Activated CD8-positive, alpha-beta memory T cell treated with anti-CD3 and anti-CD28 coated beads, Interleukin-2, amount 50 U/mL, for 24 hours (primary cell): ENCODE measurements around the gene SPATA2.
"Not testable (repeated sequence)": the region's sequence is repeated elsewhere in the genome, so short reads cannot be mapped to it uniquely, and the experiment has no call there.

Experiments used
- DNase-seq: peaks from one replicate; pipeline ENCODE4 v3.0.0-alpha.2; 2020; ENCODE audit errors: extremely low read depth

SPATA2 gene

DNA sequence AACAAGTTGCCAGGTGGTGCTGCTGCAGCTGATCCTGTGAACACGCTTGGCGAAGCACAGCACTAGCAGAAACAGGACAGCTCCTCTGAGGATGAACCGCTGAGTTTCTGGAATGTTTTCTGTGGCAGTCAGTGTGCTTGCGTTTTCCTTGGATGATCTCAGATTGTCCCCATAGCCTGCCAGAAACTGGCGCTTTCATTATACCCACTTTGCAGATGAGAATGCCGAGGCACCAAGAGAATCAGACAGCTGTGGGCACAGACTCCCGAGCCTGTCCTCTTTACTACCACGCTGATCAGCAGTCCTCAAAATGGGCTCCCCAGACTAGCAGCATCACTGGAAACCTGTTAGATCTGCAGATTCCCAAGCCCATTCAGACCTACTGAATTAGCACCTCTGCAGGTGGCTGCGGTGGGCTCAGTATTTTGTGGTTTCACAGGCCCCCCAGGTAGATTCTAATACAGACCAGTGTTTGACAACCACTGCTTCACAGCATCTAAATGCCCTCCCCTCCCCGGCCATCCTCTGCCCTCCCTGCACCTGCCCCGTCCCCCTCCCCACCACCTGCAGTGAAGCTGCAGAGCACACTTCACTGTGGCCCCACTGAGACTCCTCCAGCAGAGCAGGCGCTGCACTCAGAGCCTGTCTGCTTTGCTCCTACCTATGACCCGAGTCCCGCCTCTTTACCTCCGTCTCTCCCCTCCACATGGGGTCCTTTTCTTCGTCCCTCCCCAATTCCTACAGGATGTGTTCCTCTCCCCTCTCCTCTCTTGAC, 29.6 kb downstream of the SPATA2 start:
- no peak for DNase-seq

DNA sequence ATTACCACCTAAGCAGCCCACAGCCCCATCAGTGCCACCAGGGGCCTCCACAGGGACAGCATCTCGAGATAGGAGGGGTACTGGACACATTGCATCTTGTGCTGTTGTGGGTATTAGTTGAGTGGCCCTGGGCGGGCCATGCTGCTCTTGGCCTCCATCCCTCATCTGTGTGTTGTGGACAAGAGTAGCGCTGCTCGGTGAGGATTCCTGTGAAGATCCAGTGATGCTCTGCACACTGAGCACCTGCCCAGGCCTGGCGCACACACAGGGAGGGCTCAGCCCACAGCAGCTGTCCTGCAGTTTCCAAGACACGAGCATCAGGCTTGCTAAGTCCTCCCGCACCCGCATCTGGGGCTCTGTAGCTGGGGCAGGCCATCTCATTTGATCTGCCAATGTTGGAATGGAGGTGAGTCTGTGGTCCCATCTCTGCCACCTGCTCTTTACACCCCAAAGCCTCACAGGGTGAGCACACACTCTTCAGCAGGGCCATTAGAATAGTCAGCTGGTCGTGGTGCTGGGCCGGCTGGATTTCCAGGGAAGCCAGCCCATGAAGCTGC, 32.0 kb downstream of the SPATA2 start:
- DNase-seq = no peak

DNA sequence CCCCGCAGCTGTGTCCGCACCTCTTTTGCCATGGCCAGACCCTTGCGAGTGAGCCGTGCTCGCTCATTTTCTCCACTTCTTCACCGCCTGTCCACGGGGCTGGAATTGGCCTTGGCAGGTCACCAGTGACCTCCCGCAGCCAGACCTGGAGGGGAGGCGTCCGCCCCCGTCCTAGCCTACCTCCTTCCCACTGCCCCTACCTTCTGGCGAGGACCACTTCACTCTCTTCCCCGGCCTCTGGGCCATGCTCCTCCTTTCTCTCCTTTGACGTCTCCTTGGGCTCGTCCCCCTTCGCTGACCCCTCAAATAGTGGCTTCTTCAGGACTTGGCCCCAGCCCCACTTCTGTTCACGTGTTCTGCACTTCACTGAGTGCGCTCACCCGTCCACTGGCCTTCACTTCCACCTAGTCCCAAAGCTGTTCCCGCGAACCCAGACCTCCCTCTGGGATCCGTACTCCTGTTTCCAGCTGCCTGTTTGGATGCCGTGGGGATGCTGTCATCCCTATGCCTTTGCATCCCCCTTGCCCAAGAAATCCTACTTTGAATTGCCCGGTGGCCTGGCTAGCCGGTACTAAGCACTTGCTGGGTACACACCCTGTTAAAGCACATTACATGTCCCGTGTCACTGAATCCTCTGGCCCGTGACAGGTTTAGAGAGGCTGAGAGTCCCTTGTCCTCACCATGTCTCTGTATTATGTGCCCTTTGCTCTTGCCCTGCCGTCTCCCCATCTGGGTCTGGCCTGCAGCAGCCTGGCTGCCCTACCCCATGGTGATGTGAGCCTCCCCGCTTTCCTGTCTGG, 33.0 kb downstream of the SPATA2 start:
- DNase-seq = no peak

DNA sequence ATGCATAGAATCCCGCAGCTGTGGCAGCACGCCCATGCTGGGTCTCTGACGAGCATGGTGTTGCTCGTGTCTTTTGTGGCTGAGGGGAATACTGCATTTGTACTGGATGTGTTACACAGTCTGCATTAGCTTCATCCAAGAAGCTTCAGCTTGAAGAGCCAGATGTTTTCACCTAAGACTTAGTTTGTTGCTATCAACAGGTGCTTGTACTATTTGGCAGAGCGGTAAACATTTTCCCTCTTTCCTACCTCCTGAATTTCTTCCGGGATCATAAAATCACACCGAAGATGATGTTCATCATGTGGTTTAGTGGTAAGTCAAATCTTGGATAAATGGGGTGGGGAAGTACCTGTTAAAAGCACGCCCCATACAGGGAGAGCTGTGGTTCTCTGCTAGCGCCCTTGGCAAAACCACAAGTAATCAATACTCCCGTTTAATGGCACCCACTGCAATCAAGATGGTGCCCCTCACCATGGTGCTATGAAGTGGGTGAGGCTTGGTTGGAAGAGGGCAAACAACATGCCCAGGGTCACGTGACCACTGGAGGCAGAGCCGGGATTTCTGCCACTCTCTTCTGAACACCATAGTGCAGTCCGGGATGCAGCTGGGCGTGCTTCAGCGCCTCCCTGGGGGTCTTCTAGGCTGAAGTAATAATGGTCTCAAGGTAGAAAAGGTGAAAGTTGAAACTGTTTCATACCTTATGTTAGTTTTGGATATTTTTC, 34.4 kb downstream of the SPATA2 start:
- DNase-seq = no peak

DNA sequence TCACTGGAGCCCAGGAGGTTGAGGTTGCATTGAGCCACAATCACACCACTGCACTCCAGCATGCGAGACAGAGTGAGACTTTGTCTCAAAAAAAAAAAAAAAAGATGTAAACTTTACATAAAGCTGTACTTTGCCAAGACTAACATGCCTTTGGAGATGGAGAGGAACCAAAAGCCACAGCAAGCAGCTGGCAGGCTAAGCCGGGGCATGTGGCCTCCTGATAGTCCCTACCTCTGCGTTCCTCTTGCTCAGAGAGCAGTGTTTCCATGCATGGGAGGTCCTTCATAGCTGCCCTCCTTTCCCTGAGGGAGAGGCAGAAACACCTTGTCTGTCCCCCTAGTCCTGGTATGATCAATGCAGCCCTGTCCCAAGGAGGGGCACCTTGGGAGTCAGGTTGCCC, 35.2 kb downstream of the SPATA2 start:
- DNase-seq = no peak

DNA sequence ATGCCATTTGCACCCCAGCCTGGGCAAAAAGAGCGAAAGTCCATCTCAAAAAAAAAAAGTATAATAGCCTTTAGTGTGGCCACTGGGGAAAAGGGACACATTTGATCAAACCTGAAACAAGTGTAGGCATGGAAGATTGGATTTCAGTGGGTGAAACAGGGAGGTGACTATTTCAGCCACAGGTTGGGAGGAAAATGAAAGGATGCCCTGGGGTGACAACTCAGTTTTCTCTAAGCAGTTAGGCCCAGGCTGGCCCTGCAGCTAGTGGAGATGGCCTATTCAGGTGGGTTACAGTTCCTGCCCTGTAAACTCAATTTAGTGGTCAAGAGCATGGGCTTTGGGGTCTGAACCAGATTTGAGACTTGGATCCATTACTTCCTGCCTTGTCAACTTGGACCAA, 36.4 kb downstream of the SPATA2 start:
- no peak for DNase-seq

DNA sequence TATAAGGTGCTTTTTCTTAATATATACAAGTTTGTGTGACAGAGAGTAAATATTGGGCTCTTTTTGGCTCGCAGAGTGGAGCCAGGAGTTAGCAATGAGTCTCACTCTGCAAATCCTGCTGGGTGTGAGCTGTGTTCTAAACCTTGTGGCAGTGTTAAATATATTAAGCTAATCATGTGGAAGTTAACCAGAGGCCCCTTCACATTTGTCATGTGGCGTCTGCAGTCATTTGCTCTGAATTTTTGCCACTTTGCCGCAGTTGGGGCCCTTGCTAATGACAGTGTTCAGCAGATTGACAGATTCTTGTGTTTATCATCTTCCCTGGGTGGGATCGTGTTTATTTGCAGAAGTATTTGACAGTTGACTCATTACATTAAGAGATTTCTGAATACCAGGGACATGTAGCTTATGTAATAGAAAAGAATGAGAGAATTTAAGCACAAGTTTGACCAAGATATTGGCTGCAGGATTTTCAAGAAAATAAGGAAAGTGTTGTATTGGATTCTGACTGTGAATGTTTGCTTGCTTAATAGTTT, 37.9 kb downstream of the SPATA2 start:
- no peak for DNase-seq

DNA sequence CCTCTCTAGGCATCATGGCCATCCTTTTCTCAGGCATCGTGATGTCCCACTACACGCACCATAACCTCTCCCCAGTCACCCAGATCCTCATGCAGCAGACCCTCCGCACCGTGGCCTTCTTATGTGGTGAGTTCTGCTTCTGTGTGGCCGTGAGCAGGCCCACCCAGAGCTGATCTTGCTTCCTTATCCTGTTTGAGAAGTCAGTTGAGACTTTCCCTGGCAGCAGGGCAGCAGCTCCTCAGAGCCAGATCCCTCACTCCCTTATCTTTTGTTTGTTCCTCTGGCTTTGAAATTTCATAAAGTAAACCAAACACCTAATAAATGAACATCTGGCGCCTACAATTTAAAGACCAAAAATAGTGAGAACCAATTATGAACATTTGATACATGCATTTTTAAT, 40.6 kb downstream of the SPATA2 start:
- no peak for DNase-seq

DNA sequence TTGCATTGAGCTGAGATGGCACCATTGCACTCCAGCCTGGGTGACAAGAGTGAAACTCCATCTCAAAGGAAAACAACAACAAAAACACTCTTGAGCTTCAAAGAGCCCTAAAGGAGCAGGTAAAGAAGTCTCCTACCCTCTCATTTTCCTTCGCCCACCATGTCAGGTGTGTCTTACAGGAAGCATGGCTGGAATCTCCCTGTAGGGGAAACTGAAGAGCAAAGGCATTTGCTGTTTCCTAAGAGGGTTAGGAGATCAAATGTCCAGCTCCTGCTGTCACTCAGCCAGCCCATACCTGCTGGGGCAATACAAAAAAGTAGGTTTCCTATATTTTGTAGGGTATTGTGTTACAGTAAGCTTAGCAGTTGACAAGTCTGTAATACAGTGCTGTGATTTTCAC, 43.3 kb downstream of the SPATA2 start:
- DNase-seq = no peak

DNA sequence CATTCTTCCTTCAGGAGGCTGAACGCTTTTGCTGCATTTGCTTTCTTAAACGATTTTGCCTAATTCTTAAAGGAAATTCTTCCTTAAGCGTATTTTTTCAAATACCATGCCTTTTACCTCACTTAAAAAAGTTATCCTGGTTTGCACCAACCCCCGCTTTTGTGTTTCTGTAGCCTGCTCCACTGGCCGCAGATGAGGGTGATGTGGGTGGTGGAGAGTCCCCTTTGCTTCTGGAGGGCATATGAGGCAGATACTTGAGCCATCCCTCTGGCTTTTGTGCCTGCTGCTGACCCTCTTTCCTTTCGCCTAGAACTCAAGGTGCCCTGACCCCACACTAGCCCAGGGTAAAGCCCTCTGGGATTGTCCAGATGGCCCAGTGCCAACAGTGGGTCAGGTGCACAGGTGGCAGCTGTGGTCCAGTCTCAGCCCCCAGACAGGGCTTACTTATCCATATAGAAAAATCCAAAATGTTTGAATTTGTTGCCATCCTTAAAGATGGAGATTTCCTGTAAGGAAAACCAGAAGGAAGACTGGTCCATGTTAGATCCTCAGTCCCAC, 43.9 kb downstream of the SPATA2 start:
- DNase-seq = no peak

DNA sequence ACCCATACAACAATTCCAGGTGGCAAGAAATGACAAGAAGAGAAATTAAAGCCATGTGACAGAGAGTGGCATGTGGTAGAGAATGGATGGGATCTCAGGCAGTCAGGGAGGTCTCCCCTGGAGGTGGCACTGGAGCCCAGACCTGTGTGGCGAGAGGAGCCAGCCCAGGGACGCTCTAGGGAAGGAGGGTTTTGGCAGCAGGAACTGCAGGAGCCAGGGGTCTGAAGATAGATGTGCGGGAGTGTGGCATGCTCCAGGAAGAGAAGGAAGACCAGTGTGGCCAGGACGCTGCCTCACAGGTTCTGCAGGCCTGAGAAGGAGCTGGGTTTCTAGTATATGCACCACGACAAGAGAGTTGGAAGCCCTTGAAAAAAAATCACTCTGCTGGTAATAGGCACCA, 45.1 kb downstream of the SPATA2 start:
- no peak for DNase-seq

DNA sequence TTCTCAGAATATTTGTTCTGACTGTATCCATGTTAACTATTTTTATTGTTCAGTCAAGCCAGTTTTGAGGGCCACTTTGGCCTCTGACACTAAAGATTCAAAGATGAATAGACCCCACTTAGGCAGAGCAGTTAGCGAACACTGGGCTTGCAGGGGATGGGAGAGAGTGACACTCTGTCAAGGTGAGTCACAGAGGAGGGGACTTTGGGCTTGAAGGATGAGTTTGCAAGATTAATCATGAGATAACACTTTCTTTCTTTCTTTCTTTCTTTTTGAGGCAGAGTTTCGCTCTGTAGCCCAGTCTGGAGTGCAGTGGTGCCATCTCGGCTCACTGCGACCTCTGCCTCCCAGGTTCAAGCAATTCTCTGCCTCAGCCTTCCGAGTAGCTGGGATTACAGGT, 46.4 kb downstream of the SPATA2 start:
- DNase-seq = no peak

DNA sequence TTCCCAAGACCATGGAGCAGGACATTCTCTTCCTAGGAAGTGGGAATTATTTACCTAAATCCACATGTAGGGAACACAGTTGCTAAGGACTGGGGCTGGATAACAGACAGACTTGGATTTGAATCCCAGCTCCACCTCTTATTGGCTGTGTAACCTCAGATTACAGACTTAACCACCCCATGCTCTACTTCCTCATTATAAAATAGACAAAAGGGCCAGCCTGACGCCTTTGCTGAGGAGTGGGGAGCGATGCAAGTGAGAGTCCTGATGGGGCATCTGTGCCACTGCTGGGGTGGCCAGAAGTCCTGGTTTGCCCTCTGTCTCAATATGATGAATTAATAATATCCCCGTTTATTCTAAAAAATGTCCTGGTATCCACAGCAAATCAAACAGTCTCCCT, 46.8 kb downstream of the SPATA2 start:
- DNase-seq = no peak

DNA sequence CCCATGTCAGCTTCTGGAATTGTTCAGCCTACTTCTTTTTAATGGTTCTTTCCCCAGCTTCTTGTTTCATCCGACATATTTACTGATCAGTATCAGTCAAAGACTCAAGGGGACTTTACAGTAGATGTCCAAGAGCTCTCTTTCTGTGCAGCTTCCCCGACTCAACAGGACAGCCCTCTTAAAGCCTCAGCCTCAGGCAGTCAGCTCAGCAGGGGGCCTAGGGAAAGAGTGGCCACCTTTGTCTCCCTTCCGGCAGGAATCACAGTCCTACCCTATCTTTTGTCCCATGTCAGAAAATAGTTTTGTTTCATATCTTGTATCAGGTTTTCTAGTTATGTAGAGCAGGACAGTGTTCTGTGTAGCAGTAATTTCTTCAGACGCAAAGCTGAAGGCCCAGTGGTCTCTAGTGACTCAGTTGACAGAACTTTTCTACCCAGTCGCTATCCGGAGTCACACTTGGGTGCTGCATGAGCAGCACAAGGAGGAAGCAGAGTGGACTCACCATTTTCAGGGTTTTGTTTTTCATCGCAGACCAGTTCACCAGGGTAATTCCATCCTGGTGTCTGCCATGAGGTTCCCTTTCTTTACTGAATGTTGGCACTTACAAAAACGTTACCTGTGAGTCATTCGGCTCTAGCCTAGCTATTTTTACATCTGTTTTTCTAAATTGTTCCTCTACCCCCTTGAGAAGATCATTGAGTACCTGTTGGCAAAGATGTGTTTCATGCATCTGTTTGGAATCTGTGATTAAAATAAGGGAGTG, 47.7 kb downstream of the SPATA2 start:
- no peak for DNase-seq

DNA sequence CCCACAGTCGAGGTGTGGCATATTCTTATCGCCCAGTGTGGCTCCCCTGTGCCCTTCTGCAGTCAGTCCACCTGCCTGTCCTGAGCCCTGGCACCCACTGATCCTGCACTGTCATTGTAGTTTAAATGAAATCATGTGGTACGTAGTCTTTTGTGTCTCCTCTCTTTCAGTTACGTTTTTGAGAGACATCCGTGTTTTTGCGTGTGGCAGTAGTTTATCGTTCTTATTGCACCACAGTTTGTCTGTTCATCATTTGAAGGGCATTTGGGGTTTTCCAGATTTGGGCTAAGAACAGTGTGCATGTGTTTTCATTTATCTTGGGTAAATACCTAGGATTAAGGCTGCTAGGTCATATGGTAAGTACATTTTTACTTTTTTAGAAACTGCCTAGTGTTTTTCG, 49.3 kb downstream of the SPATA2 start:
- no peak for DNase-seq

DNA sequence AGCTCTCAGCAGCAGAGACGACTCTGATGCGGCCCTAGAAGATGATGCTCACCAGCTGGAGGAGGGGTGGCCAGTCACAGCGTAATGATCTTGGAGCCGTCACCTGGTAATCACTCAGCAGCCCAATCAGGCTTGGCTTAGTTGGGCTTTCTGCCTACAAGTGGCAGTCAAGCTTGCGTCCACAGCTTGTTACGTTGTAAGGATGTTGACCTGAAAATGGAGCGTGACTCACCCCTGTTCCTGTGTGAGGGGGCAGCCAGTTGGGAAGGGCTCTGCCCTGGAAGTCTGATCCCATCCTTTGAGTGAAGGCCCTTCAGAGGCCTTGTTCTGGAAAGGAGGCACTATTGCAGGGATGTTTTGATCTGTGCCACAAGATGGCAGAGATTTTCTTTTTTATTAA, 49.8 kb downstream of the SPATA2 start:
- no peak for DNase-seq

DNA sequence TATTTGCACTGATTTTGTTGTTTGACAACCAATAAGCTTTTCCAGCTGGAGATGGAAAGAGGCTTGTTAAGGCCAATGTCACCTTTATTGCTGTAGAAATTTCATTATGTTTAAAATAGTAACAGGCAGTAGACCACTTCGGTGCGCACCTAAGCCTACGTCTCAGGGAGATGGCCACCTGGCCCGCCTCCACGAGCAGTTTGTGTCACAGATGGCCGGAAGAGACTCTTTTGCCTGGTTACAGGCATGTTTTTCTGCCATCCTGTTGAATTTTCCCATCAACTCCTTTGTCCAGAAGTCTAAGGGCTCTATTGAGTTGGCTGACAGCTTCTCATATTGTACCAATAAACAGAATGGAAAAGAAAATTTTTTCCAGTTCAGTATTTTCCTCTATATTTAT, 51.7 kb downstream of the SPATA2 start:
- no peak for DNase-seq

DNA sequence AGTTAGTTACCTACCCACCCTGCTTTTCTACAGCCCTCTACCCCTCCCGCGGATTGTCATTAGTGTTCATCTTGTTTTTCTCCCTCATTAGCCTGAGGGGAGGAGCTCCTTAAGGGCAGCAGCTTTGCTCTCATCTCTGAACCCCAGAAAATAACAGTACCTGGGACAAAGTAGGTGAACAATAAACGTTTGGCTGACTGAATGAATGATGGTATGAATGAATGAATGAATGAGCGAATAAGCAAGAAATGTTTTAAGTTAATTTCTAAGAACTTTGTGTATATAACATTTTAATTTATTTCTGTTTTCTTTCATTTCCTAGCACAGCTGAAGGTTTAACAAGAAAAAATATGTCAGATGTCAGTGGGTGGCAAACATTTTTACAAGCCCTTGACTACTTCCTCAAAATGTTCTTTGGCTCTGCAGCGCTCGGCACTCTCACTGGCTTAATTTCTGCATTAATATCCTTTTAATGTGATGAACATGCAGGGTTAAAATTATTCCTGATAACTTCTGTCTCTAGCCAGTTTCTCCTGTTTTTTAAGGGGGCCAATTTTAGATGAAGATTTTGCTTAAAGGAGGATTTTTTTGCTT, 52.6 kb downstream of the SPATA2 start:
- no peak for DNase-seq

DNA sequence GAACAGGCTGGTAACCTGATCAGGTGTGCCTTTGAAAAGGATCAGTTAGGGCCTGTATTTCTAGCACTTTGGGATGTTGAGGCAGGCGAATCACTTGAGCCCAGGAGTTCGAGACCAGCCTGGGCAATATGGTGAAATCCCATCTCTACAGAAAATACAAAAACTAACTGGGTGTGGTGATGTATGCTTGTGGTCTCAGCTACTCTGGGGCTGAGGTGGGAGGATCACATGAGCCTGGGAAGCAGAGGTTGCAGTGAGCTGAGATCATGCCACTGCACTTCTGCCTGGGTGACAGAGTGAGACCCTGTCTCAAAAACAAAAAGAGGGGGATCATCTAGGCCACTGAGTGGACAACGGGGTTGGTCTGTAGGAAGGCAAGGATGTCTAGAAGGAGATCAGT, 54.1 kb downstream of the SPATA2 start:
- DNase-seq = not testable (repeated sequence)

DNA sequence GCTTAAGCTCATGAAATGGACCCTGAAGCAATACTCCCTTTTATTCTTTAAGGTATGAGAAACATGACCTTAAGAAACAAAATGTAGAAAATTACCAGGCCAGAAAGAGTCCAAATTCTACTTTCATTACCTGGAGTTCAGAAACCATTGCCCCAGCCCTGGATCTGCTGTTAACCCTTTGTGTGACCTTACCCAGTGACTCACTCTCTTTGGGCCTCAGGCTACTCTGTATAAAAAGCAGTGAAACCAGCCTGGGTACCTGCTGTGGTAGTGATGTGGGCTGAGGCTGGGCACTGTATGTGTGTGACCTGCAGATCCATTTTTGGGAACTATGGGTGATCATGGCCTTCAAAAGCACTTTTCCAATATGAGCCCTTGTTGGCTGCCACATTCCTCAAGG, 55.5 kb downstream of the SPATA2 start:
- no peak for DNase-seq

DNA sequence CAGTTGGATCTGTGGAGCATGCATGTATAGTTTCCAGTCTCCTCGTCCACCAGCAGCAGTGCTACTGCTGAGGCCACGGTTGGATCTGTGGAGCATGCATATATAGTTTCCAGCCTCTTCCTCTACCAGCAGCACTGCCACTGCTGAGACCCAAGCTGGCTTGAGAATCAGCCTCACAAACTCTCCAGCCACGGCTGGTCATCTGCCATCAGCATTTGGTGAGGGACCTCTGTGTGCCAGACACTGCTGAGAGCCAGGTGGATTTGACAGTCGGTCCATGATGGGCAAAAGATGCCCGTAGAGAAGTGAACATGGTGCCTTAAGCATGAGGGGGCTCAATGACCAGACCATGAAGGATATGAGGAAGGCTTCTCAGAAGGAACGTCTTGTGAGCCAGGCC, 56.3 kb downstream of the SPATA2 start:
- DNase-seq = no peak
